D341Med (cell line): ENCODE results near the gene KLK13.

Source experiments
- DNase-seq: peaks from one replicate; pipeline ENCODE4 v3.0.0; 2012; ENCODE audit warnings: low spot score

The KLK13 gene

GRCh38 chr19:51091895-51092873 is 27.3 kb upstream of the KLK13 start:
- no peak for DNase-seq

DNA sequence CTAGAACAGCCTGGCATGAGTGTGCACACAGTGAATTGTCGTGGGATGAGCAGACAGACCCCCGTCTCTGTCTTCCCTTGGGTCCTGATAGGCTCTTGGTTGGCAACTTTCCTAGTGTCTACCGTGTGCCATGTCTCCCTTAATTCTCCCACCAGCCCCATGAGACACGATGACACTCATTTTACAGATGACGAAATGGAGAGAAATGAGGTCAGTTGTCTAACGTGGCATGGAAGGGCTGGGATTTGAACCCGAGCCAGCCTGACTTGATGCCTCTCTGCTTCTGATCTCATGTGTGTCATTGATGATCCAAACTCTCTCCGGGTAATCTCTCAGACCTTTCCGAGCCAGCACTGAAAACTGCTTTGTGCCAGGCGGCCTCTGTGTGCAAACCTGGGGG is 26.2 kb upstream of the KLK13 start:
- no peak for DNase-seq

- no peak for DNase-seq
Measured at GRCh38 chr19:51090471-51090870, 25.6 kb upstream of the KLK13 start.

- DNase-seq, result no peak
Measured at GRCh38 chr19:51089786-51090185, 24.9 kb upstream of the KLK13 start.

DNA sequence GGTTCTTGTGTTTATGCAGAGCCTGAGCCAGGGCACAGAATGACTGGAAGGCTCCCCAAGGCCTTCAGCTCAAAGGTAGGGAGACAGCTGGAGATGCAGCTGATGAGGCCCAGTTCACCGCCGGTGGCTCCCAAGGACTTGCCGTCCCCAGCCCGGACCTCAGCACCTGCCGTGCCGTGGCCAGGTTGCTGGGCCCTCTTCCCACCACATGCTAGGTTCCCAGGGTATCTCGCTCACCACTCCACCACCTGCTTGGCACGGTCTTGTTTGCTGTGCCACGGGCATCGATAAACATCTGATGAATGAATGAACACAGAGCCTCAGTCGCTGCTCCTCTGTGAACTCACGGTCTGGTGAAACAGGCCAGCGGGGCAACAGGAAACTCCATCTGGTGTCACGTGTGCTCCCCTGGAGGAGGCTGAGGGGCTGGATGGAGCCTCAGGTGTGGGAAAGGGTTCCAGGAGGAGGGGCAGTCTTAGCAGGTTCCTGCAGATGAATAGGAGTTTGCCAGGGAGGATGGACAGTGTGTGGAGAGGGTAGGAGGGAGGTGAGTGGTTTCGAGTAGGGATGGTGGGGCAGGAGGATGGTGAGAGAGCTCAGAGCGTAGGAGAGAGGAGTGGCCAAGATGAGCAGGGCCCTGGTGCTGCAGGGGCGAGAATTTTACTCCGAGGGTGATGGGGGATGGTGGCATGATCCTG is 21.4 kb upstream of the KLK13 start:
- DNase-seq, result no peak

- no peak for DNase-seq
Measured at GRCh38 chr19:51084505-51084904, 19.6 kb upstream of the KLK13 start.

GRCh38 chr19:51083783-51084182 is 18.9 kb upstream of the KLK13 start:
- no peak for DNase-seq

GRCh38 chr19:51083181-51083580 is 18.3 kb upstream of the KLK13 start:
- DNase-seq, result no peak

GRCh38 chr19:51082611-51083010 is 17.7 kb upstream of the KLK13 start, which contains the start of gene KLK14:
KLK14 (minus strand) TSS chr19:51082887; CDS start chr19:51082614, 273 bp downstream.
- no peak for DNase-seq

DNA sequence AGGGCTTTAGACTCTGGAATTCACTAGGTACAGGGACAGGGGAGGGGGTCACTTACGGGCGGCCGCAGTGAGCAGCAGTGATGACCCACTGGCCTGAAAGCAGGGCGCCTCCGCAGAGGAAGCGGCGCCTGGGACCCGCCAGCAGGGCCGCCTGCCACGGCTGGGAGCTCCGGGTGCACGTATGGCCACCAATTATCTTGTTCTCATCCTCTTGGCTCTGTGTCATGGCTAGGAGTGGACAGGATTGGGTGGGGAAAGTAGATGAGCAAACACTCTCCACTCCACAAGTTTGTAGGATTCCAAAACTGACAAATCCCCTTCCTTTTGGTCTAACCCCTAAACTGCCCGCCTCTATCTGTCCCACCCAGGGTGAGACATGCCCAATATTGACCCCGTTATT is 16.6 kb upstream of the KLK13 start:
- no peak for DNase-seq

- DNase-seq, result no peak
Measured at GRCh38 chr19:51079481-51080110, 14.7 kb upstream of the KLK13 start.

DNA sequence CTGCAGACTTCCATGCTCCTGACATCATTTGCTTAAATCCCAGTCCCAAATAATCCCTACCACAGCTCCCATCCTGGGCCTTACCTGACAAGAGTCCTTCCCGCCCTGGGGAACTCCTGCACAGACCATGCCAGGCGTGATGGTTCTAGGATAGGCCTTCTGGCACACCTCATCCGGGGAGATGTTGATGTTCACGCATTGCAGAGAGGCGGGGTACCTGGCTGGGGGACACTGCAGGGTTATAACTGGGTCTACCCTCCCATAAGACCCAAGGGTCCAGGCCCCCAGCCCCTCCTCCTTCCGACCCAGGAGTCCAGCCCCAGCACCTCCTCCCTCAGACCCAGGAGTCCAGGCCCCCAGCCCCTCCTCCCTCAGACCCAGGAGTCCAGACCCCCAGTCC is 13.8 kb upstream of the KLK13 start:
- DNase-seq, result no peak

- no peak for DNase-seq
Measured at GRCh38 chr19:51078104-51078503, 13.2 kb upstream of the KLK13 start.

- DNase-seq, result no peak
Measured at GRCh38 chr19:51076631-51077213, 11.8 kb upstream of the KLK13 start.

- no peak for DNase-seq
Measured at GRCh38 chr19:51075998-51076397, 11.1 kb upstream of the KLK13 start.

DNA sequence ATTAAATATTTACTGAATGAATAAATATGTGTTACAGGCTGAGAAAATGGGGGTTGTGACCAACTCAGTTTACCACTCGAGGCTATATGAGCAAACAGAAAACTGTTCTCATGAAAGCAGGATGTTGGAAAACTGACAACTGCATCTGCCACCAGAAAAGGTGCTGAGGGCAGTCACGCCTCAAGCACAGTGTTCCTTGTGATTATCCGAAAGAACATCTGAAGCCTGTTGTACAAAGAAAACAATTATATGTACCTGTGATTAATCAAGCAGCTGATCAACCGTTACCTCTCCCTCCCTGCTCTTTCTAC is 6.2 kb upstream of the KLK13 start:
- DNase-seq, result no peak

DNA sequence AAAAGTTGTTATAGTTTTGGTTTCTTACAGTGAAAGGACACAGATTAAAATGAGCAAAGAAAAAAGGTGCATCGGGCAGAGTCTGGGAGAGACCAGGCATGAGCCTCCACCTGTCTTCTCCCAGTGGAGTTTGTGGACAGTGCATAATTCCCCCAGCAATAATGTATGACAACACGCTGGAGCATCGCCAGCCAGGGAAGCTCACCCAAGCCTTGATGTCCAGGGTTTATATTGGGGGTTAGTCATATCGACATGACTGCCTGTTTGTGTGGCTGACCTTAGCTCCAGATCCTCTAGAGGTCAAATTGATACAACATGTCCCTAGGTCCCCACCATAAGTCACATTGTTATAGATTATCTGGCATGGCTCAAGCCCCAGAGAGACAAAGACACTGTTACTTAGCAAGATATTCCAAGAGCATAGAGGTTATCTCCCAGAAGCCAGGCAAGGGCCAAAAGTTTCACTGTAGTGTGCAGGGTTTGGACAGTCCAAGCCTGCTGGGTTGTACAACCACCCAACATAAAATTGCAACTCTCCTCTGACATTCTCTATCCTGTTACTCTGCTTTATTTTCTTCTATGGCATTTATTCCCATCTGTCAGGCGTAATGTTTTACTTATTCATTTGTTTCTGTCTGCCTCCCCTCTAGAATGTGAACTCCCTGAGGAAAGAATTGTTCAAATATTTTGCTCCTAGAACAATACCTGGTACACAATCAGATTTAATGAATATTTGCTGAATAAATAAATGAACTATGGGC is 5.6 kb upstream of the KLK13 start:
- DNase-seq, result no peak

- DNase-seq, result no peak
Measured at GRCh38 chr19:51066393-51067186, 1.7 kb upstream of the KLK13 start.

GRCh38 chr19:51065221-51065960 is 499 bp upstream of the KLK13 start:
- no peak for DNase-seq

GRCh38 chr19:51063664-51064063 is 1.2 kb downstream of the KLK13 start:
- no peak for DNase-seq
